MG63 (cell line): ENCODE results near the gene IGSF23. TPM values are rescaled to one million over a fixed set of nuclear protein-coding genes. Genes with fewer than 3 reads are reported as not detected.
"Not testable (repeated sequence)": the region's sequence is repeated elsewhere in the genome, so short reads cannot be mapped to it uniquely, and the experiment has no call there.

Source experiments
- DNase-seq: peaks from one replicate; pipeline ENCODE4 v3.0.0-alpha.2; 2020
- H3K27me3 ChIP-seq: fragments of 250-450 bp; sonication (Bioruptor Pico); 2 replicates; pipeline ENCODE4 v1.5.1; 2020; ENCODE audit warnings: mild to moderate bottlenecking, moderate library complexity
- H3K36me3 ChIP-seq: fragments of 250-450 bp; sonication (Bioruptor Pico); 2 replicates; pipeline ENCODE4 v1.5.1; 2020; ENCODE audit warnings: mild to moderate bottlenecking, moderate library complexity
- H3K4me3 ChIP-seq: fragments of 250-450 bp; sonication (Bioruptor Pico); 2 replicates; pipeline ENCODE4 v1.5.1; 2020; ENCODE audit warnings: mild to moderate bottlenecking, moderate library complexity
- H3K9me3 ChIP-seq: fragments of 250-450 bp; sonication (Bioruptor Pico); 2 replicates; pipeline ENCODE4 v1.5.1; 2020; ENCODE audit warnings: mild to moderate bottlenecking, moderate library complexity
- total RNA-seq: library from RNA; depleted of rRNA; stranded (reverse); fragments of >200 nt; shearing (Covaris generic); gene quantifications from 2 replicates; pipeline ENCODE4 v1.2.3, GENCODE V29; 2014; ENCODE audit warnings: low replicate concordance; rRNA removed

The IGSF23 gene
- total RNA-seq, 1 experiment from 2014 or later = 3.0 TPM

DNA sequence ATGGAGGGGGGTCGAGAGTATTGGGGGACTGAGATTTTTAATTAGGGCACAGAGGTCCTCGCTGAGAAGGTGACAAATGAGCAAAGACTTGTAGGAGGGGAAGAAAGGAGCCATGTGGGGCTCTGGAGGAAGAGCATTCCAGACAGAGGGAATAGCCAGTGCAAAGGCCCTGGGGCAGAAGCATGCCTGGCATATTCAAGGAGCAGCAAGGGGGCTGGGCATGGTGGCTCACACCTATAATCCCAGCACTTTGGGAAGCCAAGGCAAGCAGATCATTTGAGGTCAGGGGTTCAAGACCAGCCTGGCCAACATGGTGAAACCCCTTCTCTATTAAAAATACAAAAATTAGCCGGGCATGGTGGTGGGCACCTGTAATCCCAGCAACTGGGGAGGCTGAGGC, 71.0 kb downstream of the IGSF23 start:
- DNase-seq, H3K27me3 ChIP-seq, H3K4me3 ChIP-seq, H3K9me3 ChIP-seq, H3K36me3 ChIP-seq: not testable (repeated sequence)

DNA sequence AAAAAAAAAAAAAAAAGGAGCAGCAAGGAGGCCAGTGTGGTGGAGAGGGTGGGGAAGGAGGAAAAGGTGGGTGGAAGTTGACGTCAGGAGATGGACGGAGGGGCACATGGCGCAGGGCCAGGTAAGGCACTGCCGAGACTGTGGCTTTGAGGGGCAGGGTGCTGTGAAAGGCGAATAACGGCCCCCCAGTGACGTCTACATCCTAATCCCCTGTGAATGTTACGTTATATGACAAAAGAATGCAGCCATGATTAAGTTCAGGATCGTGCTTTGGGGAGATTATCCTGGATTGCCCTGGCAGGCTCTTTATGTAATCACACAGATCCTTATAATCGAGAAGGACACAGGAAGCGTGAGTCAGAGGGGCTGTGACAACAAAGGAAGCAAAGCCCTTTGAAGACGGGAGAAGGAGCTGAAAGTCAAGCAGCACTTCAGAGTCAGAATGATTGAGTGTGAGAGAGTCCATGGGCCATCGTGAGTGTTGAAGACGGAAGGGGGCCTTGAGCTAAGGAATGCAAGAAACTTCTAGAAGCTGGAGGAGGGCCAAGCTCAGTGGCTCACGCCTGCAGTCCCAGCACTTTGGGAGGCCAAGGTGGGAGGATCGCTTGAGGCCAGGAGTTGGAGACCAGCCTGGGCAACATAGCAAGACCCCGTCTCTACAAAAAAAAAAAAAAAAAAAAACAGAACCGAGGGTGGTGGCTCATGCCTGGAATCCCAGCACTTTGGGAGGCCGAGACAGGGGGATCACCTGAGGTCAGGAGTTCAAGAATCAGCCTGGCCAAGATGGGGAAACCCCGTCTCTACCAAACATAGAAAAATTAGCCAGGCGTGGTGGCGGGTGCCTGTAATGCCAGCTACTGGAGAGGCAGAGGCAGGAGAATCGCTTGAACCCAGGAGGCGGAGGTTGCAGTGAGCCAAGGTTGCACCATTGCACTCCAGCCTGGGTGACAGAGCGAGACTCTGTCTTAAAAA, 71.8 kb downstream of the IGSF23 start:
- no peaks in the 10 kb centered on the region for H3K27me3 ChIP-seq
- peaks cover 5% of the 10 kb centered on the region for H3K36me3 ChIP-seq
- DNase-seq = peak; percentile 85
- no peaks in the 10 kb centered on the region; the same call in 1 of the 2 replicates for H3K9me3 ChIP-seq
- H3K4me3 ChIP-seq = no peak overlapping the region

DNA sequence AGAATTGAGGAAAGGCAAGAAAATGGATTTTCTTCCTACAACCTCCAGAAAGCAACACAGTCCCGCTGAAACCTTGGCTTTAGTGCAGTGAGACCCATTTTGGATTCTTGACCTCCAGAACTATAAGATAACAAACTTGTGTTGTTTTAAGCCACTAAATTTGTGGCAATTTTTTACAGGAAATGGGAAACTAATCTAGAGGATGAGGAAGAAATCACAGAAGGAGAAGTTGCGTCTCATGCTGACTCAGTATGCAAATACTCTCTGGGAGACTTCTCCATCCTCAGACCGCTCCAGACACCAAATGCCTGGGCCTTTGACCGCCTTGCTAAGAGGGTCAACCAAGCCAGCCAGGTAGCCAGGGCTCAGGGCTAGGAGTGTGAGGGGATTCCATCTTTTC, 72.5 kb downstream of the IGSF23 start:
- Histone ChIP-seq H3K4me3 (no peak overlapping the region), H3K9me3 (no peaks in the 10 kb centered on the region; the same call in 1 of the 2 replicates), H3K36me3 (peaks cover 5% of the 10 kb centered on the region), H3K27me3 (no peaks in the 10 kb centered on the region)
- DNase-seq = no peak

Other genes starting within 250 kb of the IGSF23 start
- 1.1 and 3.2 TPM in 2 replicates for gene ZNF285, start 212.0 kb upstream of the IGSF23 start, total RNA-seq
- gene ZNF229, start 165.1 kb upstream of the IGSF23 start, total RNA-seq = not detected in 2 replicates
- 4.4 and 11.7 TPM in 2 replicates for gene ZNF180, start 113.0 kb upstream of the IGSF23 start, total RNA-seq
- gene CEACAM20, start 83.9 kb upstream of the IGSF23 start, total RNA-seq = not detected in 2 replicates
- gene PVR, start 30.3 kb downstream of the IGSF23 start, total RNA-seq = 120 and 141 TPM in 2 replicates
- gene CEACAM19, start 57.9 kb downstream of the IGSF23 start, total RNA-seq = 0.47 and 0.69 TPM in 2 replicates
- gene CEACAM16, start 85.6 kb downstream of the IGSF23 start, total RNA-seq = 0.92 TPM in 1 of 2 replicates, not detected in the other
- 2.2 and 3.6 TPM in 2 replicates for gene BCL3, start 135.1 kb downstream of the IGSF23 start, total RNA-seq
- gene CBLC, start 164.3 kb downstream of the IGSF23 start, total RNA-seq = not detected in 2 replicates
- gene BCAM, start 195.5 kb downstream of the IGSF23 start, total RNA-seq = 4.1 and 6.1 TPM in 2 replicates
- 23.6 and 38.2 TPM in 2 replicates for gene NECTIN2, start 232.7 kb downstream of the IGSF23 start, total RNA-seq